Mesothelial cell of epicardium (in vitro differentiated cells): ENCODE results near the gene TRIP13. TPM values are rescaled to one million over a fixed set of nuclear protein-coding genes. Genes with fewer than 3 reads are reported as not detected.
A peak's percentile ranks its signal among the peaks of the same experiment; 100 is the strongest.
"Not testable (repeated sequence)": the region's sequence is repeated elsewhere in the genome, so short reads cannot be mapped to it uniquely, and the experiment has no call there.

ENCODE experiments used
- DNase-seq, 2 experiments: peaks; one replicate each; pipeline ENCODE4 v3.0.0; 2021; ENCODE audit warnings: low spot score in 2 of 2; ENCODE audit not compliant: unreplicated experiment in 2 of 2
- H3K27ac Mint-ChIP-seq: 2 replicates; pipeline ENCODE4 v1.8.0; 2021; ENCODE audit warnings: mixed read lengths
- H3K27me3 Mint-ChIP-seq: 2 replicates; pipeline ENCODE4 v1.8.0; 2021; ENCODE audit warnings: low read depth, mixed read lengths
- H3K36me3 Mint-ChIP-seq: 2 replicates; pipeline ENCODE4 v1.8.0; 2021; ENCODE audit warnings: mixed read lengths
- H3K4me1 Mint-ChIP-seq: 2 replicates; pipeline ENCODE4 v1.8.0; 2021; ENCODE audit warnings: mixed read lengths
- H3K4me3 Mint-ChIP-seq: 2 replicates; pipeline ENCODE4 v1.8.0; 2021; ENCODE audit warnings: mild to moderate bottlenecking, moderate library complexity, mixed read lengths
- H3K9me3 Mint-ChIP-seq: 2 replicates; pipeline ENCODE4 v1.8.0; 2021; ENCODE audit warnings: mixed read lengths
- total RNA-seq: library from RNA; stranded (reverse); gene quantifications from 3 replicates; pipeline ENCODE4 v1.2.1, GENCODE V29; 2021
- TF ChIP-seq, protein P1 (sequence below): fragments of 200-600 bp; sonication (generic); IDR thresholded peaks from one replicate; pipeline ENCODE4 v1.5.0; 2021; ENCODE audit warnings: antibody characterized with exemption; ENCODE audit not compliant: unreplicated experiment

TRIP13 gene
- total RNA-seq, 1 donor from 2014 or later = 9.9 TPM

DNA sequence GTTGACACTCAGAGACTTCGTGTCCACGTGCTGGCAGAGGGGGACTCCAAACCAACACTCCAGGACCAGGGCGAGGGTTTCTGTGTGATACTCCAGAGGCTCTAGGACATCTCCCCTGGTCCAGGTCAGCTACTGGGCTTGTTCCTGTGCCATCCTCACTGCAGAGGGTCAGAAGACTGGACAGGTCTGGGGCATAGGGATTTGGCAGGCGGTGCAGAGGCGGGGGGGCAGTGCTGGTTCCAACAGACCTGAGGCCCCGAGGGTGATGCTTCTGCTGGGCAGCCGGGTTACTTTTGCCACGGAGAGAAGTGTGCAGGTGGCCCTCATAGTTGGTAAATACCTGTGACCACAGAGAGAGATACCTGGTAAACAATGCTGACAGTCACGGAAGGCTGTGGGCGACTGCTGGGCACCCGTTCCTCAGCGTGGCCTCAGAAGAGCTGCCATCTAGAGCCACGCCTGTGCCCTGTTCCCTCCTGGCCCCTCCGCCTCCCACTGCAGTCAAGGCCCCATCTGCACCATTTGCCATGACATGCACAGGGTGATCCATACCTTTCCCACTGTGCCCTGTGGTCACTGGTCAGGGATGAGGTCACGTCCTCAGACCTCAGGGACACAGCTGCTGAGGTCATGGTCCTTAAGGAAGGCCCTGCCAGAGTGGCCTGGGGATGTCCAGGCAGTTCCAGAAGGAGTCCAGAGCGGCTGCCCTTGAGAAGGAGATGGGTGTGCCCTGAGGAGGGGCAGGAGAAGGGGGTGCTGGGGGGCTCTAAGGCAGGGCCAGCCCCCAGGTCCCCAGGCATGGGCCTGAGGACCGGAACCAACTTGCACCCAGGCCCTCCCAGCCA, 30.0 kb downstream of the TRIP13 start:
- Mint-ChIP-seq H3K4me3 (no peak overlapping the region), H3K9me3 (peaks cover 6% of the 10 kb centered on the region), H3K27me3 (peaks cover 52% of the 10 kb centered on the region), H3K27ac (no peak overlapping the region), H3K36me3 (peaks cover 13% of the 10 kb centered on the region), H3K4me1 (peaks cover 14% of the 10 kb centered on the region)
- TF ChIP-seq, protein P1, sequence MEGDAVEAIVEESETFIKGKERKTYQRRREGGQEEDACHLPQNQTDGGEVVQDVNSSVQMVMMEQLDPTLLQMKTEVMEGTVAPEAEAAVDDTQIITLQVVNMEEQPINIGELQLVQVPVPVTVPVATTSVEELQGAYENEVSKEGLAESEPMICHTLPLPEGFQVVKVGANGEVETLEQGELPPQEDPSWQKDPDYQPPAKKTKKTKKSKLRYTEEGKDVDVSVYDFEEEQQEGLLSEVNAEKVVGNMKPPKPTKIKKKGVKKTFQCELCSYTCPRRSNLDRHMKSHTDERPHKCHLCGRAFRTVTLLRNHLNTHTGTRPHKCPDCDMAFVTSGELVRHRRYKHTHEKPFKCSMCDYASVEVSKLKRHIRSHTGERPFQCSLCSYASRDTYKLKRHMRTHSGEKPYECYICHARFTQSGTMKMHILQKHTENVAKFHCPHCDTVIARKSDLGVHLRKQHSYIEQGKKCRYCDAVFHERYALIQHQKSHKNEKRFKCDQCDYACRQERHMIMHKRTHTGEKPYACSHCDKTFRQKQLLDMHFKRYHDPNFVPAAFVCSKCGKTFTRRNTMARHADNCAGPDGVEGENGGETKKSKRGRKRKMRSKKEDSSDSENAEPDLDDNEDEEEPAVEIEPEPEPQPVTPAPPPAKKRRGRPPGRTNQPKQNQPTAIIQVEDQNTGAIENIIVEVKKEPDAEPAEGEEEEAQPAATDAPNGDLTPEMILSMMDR = no peak
- no peak for DNase-seq

DNA sequence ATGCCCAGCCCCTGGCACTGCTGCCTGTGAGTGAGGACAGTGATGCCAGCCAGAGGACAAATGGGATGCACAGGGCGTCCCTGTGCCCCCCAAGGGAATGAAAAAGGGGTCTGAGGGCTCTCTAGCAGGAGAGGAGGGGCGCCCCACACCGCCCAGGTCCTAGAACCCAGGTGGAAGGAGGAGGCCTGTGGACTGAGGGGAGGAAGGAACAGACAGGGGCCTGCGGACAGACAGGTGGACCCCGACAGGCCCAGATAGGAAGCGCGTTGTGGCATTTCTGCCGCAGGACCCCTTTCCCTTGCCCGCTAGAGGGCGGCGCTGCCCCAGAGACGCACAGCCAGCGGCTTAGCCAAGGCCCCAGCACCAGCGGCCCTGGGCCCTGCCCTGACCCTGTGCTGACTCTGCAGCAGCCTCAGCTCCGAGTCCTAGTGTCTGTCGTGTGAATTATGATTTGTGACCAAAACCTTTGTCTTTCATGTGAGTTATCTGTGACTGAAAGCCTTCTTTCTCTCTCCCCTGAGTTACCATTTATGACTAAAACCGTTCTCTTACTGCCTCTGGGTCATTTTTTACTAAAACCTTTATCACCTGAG, 30.7 kb downstream of the TRIP13 start:
- H3K4me3 Mint-ChIP-seq = no peak overlapping the region
- peaks cover 6% of the 10 kb centered on the region for H3K9me3 Mint-ChIP-seq
- peak; percentile 71 to 83 for DNase-seq
- peaks cover 14% of the 10 kb centered on the region for H3K4me1 Mint-ChIP-seq
- no peak overlapping the region for H3K27ac Mint-ChIP-seq
- TF ChIP-seq, protein P1 = peak; percentile 73
- H3K27me3 Mint-ChIP-seq = peaks cover 57% of the 10 kb centered on the region
- peaks cover 9% of the 10 kb centered on the region for H3K36me3 Mint-ChIP-seq

DNA sequence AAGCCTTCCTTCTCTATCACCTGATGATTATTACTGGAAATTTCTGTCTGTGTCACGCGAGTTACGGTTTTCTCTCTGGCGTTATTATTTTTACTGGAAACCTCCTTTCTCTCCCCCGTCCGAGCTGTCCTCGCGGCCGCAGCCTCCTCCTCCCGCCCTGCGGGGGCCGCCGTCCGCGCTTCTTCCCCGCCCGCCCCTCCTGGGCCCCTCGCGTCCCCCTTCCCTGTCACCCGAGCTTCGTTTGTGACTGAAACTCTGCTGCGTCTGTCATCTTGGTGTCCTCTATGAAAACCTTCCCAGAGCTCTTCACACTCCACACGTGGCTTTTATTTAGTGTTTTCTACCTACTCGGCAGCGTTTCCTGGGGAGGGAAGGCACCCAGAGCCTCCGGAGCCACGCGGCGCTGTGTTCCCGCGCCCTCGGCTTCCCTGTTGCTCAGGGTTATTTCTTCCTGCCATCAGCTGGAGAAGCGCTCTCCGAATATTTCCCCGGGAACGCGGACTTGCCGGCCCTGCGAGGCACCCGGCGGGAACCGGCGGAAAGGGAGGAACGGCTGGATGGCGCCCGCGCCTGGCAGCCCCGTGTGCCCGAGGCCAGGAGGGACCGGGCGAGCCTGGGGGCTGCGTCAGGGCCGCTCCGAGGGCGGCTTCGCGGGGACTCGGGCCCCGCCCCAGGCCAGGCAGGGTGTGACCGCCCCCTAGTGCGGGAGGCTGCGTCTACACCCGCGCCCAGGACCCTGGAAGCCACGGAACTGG, 33.9 kb downstream of the TRIP13 start:
- peaks cover 13% of the 10 kb centered on the region for H3K4me1 Mint-ChIP-seq
- H3K27ac Mint-ChIP-seq = no peak overlapping the region
- peak overlapping the region; percentile 63 for H3K4me3 Mint-ChIP-seq
- TF ChIP-seq, protein P1 = peak; percentile 44
- peaks cover 2% of the 10 kb centered on the region for H3K36me3 Mint-ChIP-seq
- peak in 1 of 2 experiments; percentile 62 for DNase-seq
- no peaks in the 10 kb centered on the region for H3K9me3 Mint-ChIP-seq
- H3K27me3 Mint-ChIP-seq = peaks cover 75% of the 10 kb centered on the region

DNA sequence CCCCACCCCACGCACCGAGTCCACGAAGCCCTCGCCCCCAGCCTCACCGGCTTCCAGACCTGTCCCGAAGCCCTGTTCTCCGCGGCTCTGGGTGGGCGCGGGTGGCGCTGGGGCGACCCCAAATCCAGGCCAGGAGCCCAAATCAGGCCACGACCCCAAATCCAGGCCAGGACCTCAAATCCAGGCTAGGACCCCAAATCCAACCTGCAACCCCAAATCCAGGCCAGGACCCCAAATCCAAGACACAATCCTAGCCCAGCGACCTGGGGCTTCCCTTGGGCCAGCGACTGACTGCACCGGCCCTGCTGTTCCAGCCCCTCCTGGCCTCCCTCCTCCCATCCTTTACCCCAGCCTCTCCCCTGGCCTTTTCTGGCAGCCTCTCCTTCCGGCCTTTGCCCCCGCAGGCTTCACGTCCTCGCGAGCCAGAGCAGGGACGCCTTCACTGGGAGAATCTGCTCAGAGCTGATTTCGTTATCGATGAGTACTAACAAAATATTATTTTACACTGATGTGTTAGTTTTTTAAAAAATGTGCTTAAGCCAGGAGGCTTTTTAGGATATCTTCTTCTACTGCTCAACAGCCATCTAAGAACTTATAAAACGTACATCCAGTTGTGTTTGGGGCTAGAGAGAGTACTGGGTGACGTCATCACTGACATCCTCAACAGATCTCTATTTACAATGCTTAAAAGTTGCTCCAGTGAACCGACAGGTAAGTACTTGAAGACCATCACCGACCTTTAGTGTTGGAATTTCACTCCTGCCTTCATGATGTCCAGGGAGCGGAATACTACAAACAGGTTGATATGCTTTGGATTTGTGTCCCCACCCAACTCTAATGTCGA, 34.7 kb downstream of the TRIP13 start:
- Mint-ChIP-seq H3K4me3 (peak overlapping the region; percentile 52), H3K9me3 (no peaks in the 10 kb centered on the region), H3K4me1 (peaks cover 13% of the 10 kb centered on the region), H3K27ac (no peak overlapping the region), H3K36me3 (no peaks in the 10 kb centered on the region), H3K27me3 (peaks cover 79% of the 10 kb centered on the region)
- no peak for DNase-seq
- TF ChIP-seq, protein P1 = no peak

DNA sequence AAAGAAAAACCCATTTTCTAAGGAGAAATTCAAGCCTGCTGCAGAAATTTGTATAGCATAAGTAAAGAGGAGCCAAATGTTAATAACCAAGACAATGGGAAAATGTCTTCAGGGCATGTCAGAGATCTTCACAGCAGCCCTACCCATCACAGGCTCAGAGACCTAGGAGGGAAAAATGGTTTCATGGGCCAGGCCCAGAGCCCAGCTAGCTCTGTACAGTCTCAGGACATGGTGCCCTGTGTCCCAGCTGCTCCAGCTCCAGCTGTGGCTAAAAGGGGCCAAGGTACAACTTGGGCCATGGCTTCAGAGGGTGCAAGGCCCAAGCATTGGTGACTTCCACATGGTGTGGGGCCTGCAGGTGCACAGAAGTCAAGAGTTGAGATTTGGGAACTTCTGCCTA, 36.5 kb downstream of the TRIP13 start:
- H3K27ac Mint-ChIP-seq, H3K9me3 Mint-ChIP-seq, H3K4me3 Mint-ChIP-seq, H3K36me3 Mint-ChIP-seq, DNase-seq, H3K4me1 Mint-ChIP-seq: not testable (repeated sequence)
- H3K27me3 Mint-ChIP-seq = peaks cover 82% of the 10 kb centered on the region
